HL-60 (cell line): ENCODE results near the gene ZNF789.

Experiments used
- DNase-seq, 2 experiments: peaks; one replicate each; pipeline ENCODE4 v3.0.0-alpha.2; 2010 to 2020; ENCODE audit warnings: low read depth in 1 of 2, low spot score in 1 of 2
- H3K27ac ChIP-seq: fragments of 250-450 bp; sonication (Bioruptor Pico); replicated peaks from 2 replicates; pipeline ENCODE4 v1.5.1; 2020; ENCODE audit warnings: mild to moderate bottlenecking, moderate library complexity
- H3K27me3 ChIP-seq: fragments of 250-450 bp; sonication (Bioruptor Pico); 2 replicates; pipeline ENCODE4 v1.5.1; 2021; ENCODE audit warnings: mild to moderate bottlenecking, moderate library complexity; ENCODE audit not compliant: insufficient read depth, poor library complexity, severe bottlenecking
- H3K4me3 ChIP-seq: replicated peaks from 2 replicates; pipeline ENCODE4 v1.5.1; 2011; ENCODE audit warnings: mild to moderate bottlenecking, control low read depth, low read length; ENCODE audit not compliant: insufficient read depth
- GABPA ChIP-seq: IDR thresholded peaks from 2 replicates; pipeline ENCODE4 v1.6.1; 2012; ENCODE audit warnings: low read depth
- POLR2AphosphoS5 ChIP-seq: IDR thresholded peaks from 2 replicates; pipeline ENCODE4 v1.6.1; 2012; ENCODE audit warnings: low read depth
- REST ChIP-seq: IDR thresholded peaks from 2 replicates; pipeline ENCODE4 v1.6.1; 2012; ENCODE audit warnings: low read depth; ENCODE audit not compliant: insufficient replicate concordance
- SPI1 ChIP-seq: IDR thresholded peaks from 2 replicates; pipeline ENCODE4 v1.6.1; 2012; ENCODE audit warnings: low read depth, mild to moderate bottlenecking, borderline replicate concordance
- TF ChIP-seq, protein P1 (sequence below): IDR thresholded peaks from one replicate; pipeline ENCODE4 v1.5.1; 2011; ENCODE audit warnings: low read length, control low read depth, inconsistent platforms; ENCODE audit not compliant: insufficient read depth

The ZNF789 gene

GRCh38 chr7:99451936-99452335 is 20.8 kb upstream of the ZNF789 start:
- TF ChIP-seq, protein P1, sequence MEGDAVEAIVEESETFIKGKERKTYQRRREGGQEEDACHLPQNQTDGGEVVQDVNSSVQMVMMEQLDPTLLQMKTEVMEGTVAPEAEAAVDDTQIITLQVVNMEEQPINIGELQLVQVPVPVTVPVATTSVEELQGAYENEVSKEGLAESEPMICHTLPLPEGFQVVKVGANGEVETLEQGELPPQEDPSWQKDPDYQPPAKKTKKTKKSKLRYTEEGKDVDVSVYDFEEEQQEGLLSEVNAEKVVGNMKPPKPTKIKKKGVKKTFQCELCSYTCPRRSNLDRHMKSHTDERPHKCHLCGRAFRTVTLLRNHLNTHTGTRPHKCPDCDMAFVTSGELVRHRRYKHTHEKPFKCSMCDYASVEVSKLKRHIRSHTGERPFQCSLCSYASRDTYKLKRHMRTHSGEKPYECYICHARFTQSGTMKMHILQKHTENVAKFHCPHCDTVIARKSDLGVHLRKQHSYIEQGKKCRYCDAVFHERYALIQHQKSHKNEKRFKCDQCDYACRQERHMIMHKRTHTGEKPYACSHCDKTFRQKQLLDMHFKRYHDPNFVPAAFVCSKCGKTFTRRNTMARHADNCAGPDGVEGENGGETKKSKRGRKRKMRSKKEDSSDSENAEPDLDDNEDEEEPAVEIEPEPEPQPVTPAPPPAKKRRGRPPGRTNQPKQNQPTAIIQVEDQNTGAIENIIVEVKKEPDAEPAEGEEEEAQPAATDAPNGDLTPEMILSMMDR = no peak
- TF ChIP-seq SPI1 = no peak
- no peak for TF ChIP-seq GABPA
- no peak for TF ChIP-seq REST
- no peak for TF ChIP-seq POLR2AphosphoS5
- Histone ChIP-seq H3K27ac (no peak overlapping the region), H3K4me3 (no peak overlapping the region), H3K27me3 (no peaks in the 10 kb centered on the region)
- no peak for DNase-seq

- Histone ChIP-seq H3K4me3 (no peak overlapping the region), H3K27ac (no peak overlapping the region), H3K27me3 (no peaks in the 10 kb centered on the region)
- DNase-seq = no peak
- TF ChIP-seq REST = no peak
- TF ChIP-seq GABPA = no peak
- TF ChIP-seq SPI1 = no peak
- TF ChIP-seq POLR2AphosphoS5 = peak; percentile 41; the same call in 1 of the 2 replicates
Measured at GRCh38 chr7:99452541-99452940, 20.1 kb upstream of the ZNF789 start.

GRCh38 chr7:99453105-99453504 is 19.6 kb upstream of the ZNF789 start:
- Histone ChIP-seq H3K4me3 (no peak overlapping the region), H3K27me3 (no peaks in the 10 kb centered on the region), H3K27ac (no peak overlapping the region)
- no peak for TF ChIP-seq GABPA
- TF ChIP-seq POLR2AphosphoS5 = 0 out of 2 replicates have a peak, but pooled peaks have one; percentile 33
- TF ChIP-seq, protein P1 = no peak
- TF ChIP-seq SPI1 = no peak
- no peak for TF ChIP-seq REST
- DNase-seq = no peak
